ENCODE results near the gene ENTPD2. TPM values are rescaled to one million over a fixed set of nuclear protein-coding genes. Genes with fewer than 3 reads are reported as not detected.

ENTPD2 gene
- total and polyA plus RNA-seq, 4 donors: 0.09 to 0.40 (median 0.21) TPM

- TF ChIP-seq GABPA (IDR thresholded peaks at IDR 0.05 in 1 of 2, conservative IDR thresholded peaks at IDR 0.05 in 1 of 2): no peak
- TF ChIP-seq MAX (IDR thresholded peaks at IDR 0.05): no peak
- TF ChIP-seq EGR1 (IDR thresholded peaks at IDR 0.05; ENCODE audit: low read depth in 2 of 2): no peak
- no peak for TF ChIP-seq ATF3 (IDR thresholded peaks at IDR 0.05)
- no peak for TF ChIP-seq HNF4G (IDR thresholded peaks at IDR 0.05)
- no peak for TF ChIP-seq FOXA1 (IDR thresholded peaks at IDR 0.05)
- TF ChIP-seq CTCF (IDR thresholded peaks at IDR 0.05; ENCODE audit: low read depth, low read length, missing input control): no peak
- no peak for TF ChIP-seq FOXA2 (IDR thresholded peaks at IDR 0.05)
- TF ChIP-seq YY1 (IDR thresholded peaks at IDR 0.05): no peak
- H3K4me3 ChIP-seq (ENCODE audit: low read depth in 1 of 3, low read length in 3 of 3): no peak overlapping the region
- H3K36me3 ChIP-seq (ENCODE audit: control insufficient read depth in 4 of 4, insufficient read depth in 3 of 4, low read depth in 1 of 4, low read length in 3 of 4): peaks cover 0 to 29% (median 11%) of the 10 kb centered on the region in 4 donors
- 97% methylated on average over 49 of the region's 49 CpGs for WGBS
- no peaks in the 10 kb centered on the region for H3K4me1 ChIP-seq (ENCODE audit: control insufficient read depth in 4 of 4, insufficient read depth in 4 of 4, low read length in 3 of 4)
- no peaks in the 10 kb centered on the region for H3K27me3 ChIP-seq (ENCODE audit: control insufficient read depth in 4 of 4, insufficient read depth in 4 of 4, low read length in 3 of 4)
- no peak overlapping the region for H3K27ac ChIP-seq (ENCODE audit: low read depth in 1 of 2, low read length in 2 of 2)
- no peak for DNase-seq (ENCODE audit: low spot score)
- no peaks in the 10 kb centered on the region for H3K9me3 ChIP-seq (ENCODE audit: control insufficient read depth in 4 of 4, low read length in 3 of 4)
- no peak overlapping the region for H3K9ac ChIP-seq (ENCODE audit: low read depth in 1 of 2, low read length in 2 of 2)
These were observed 43.7 kb downstream of the ENTPD2 start for GRCh38 chr9:137009938-137010732.

GRCh38 chr9:137009217-137009616, 44.6 kb downstream of the ENTPD2 start:
- TF ChIP-seq ATF3 (IDR thresholded peaks at IDR 0.05): no peak
- TF ChIP-seq EGR1 (IDR thresholded peaks at IDR 0.05; ENCODE audit: low read depth in 2 of 2): no peak
- TF ChIP-seq FOXA1 (IDR thresholded peaks at IDR 0.05): no peak
- TF ChIP-seq FOXA2 (IDR thresholded peaks at IDR 0.05): no peak
- TF ChIP-seq RXRA (IDR thresholded peaks at IDR 0.05): no peak
- no peak for TF ChIP-seq HNF4A (conservative IDR thresholded peaks at IDR 0.05)
- no peak for TF ChIP-seq CTCF (IDR thresholded peaks at IDR 0.05; ENCODE audit: low read depth, low read length, missing input control)
- TF ChIP-seq YY1 (IDR thresholded peaks at IDR 0.05): no peak
- TF ChIP-seq TAF1 (conservative IDR thresholded peaks at IDR 0.05): no peak

More at GRCh38 chr9:137009217-137009616, 44.6 kb downstream of the ENTPD2 start:
- no peak overlapping the region for H3K27ac ChIP-seq (ENCODE audit: low read depth in 1 of 2, low read length in 2 of 2)
- no peak for DNase-seq (ENCODE audit: low spot score)
- H3K36me3 ChIP-seq (ENCODE audit: control insufficient read depth in 4 of 4, insufficient read depth in 3 of 4, low read depth in 1 of 4, low read length in 3 of 4): peaks cover 0 to 23% (median 11%) of the 10 kb centered on the region in 4 donors
- H3K27me3 ChIP-seq (ENCODE audit: control insufficient read depth in 4 of 4, insufficient read depth in 4 of 4, low read length in 3 of 4): no peaks in the 10 kb centered on the region
- H3K9me3 ChIP-seq (ENCODE audit: control insufficient read depth in 4 of 4, low read length in 3 of 4): no peaks in the 10 kb centered on the region
- H3K4me3 ChIP-seq (ENCODE audit: low read depth in 1 of 3, low read length in 3 of 3): no peak overlapping the region
- H3K9ac ChIP-seq (ENCODE audit: low read depth in 1 of 2, low read length in 2 of 2): no peak overlapping the region
- WGBS: 98% methylated on average over 18 of the region's 18 CpGs
- H3K4me1 ChIP-seq (ENCODE audit: control insufficient read depth in 4 of 4, insufficient read depth in 4 of 4, low read length in 3 of 4): no peaks in the 10 kb centered on the region
